Measurements from ENCODE around the gene SLC7A7.
A peak's percentile ranks its signal among the peaks of the same experiment; 100 is the strongest.
"Not testable (repeated sequence)": the region's sequence is repeated elsewhere in the genome, so short reads cannot be mapped to it uniquely, and the experiment has no call there.

The SLC7A7 gene

DNA sequence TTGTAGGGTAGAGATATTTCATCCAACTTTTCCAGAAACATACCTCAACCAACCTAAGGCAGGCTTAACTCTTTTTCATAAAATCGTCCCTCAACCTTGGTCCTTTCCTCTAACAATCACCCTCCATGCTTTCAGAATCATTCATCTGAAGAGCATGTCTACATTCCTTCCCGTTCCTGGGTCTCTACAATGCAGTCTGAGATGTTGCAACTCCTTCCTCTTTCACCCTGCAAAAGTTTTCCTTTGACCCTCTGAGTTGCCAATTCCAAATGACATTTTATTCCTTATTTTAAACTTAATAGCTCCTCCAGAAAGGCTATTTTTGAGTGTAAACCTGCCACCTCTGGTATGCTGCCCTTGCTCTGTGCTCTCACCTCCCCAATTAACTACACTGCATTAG, 16.7 kb downstream of the SLC7A7 start:
- no peaks in the 10 kb centered on the region for H3K36me3 ChIP-seq (ENCODE audit: control insufficient read depth, insufficient read depth, low read length)
- H3K4me3 ChIP-seq (ENCODE audit: low read depth, low read length) = no peak overlapping the region
- no peaks in the 10 kb centered on the region for H3K9me3 ChIP-seq (ENCODE audit: control insufficient read depth, insufficient read depth, low read length)
- no peaks in the 10 kb centered on the region for H3K27me3 ChIP-seq (ENCODE audit: control insufficient read depth, insufficient read depth, low read length)
- no peak overlapping the region for H3K9ac ChIP-seq (ENCODE audit: low read depth, low read length)
- peaks cover 13% of the 10 kb centered on the region for H3K4me1 ChIP-seq (ENCODE audit: control insufficient read depth, insufficient read depth, low read length)
- H3K27ac ChIP-seq (ENCODE audit: low read depth, low read length) = no peak overlapping the region

DNA sequence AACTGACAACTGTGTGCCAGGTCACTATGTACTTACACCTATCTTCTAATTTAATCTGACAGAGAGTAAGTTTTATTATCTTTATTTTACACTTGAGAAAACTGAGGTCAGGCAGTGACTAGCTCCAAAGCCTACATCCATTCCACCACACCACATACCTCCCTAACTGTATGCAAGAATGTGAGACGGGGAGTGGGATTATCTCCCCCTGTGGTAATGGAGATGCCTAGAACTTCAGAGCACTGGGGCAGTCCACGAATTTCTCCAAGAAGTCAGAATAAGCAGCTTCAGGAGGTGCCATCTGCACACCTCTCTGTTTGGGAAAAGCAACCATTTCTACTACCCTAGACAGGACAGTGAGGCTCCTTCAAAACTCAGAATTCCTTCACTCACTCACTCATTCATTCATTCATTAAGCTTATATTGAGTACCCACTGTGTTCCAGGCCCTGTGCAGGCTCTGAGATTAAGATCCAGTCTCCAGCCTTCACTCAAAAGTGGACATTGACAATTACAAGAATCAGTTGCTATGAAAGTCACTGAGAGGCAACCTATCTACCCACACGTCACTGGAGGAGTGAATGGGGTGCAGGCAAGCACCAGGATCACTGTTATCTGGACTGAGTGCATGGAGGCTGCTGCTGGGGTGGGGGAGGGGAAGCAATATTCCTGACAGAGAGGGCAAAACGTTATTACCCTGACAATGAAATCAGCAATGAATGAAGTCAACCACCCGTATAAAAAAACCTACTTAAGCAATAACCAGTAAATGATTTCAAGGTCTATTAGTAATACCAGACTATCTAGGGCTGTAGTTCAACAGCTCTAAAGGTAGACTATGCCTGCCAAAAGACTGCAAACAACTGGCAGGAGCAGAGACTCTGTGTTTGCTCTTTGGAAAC, 18.0 kb downstream of the SLC7A7 start:
- Histone ChIP-seq H3K4me3 (ENCODE audit: low read depth, low read length) (peak overlapping the region; percentile 21; the same call in 1 of the 2 replicates), H3K4me1 (ENCODE audit: control insufficient read depth, insufficient read depth, low read length) (peaks cover 13% of the 10 kb centered on the region), H3K9me3 (ENCODE audit: control insufficient read depth, insufficient read depth, low read length) (no peaks in the 10 kb centered on the region), H3K9ac (ENCODE audit: low read depth, low read length) (no peak overlapping the region), H3K27me3 (ENCODE audit: control insufficient read depth, insufficient read depth, low read length) (no peaks in the 10 kb centered on the region), H3K27ac (ENCODE audit: low read depth, low read length) (peak overlapping the region; percentile 8), H3K36me3 (ENCODE audit: control insufficient read depth, insufficient read depth, low read length) (no peaks in the 10 kb centered on the region)

DNA sequence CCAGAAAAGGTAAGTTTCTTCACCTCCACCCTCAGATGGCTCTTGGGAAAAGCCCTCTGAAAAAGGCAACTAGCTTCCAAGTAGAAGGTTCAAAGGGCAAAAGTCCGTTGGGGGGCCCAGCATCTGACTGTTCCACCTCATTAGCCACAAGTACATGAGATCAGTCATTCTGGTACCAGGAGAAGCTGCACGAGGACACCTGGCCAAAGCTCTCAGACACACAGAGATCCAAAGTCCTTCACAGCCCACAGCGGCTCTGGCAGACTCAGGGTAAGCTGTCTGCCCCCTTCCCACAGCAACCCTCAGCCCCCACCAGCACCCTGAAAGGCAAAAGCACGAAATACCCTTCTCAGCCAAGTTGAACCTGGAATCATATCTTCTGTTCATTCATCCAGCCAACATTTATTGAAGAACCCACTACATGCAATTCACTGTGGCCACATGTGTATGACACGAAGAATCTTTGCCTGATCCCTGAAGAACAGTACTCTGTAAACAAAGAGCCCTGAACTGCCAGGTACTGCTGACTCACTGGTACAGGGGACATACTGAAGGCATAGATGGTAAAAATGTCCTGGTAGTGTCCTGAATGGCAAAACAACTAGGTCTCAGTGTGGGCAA, 19.0 kb downstream of the SLC7A7 start:
- no peaks in the 10 kb centered on the region for H3K36me3 ChIP-seq (ENCODE audit: control insufficient read depth, insufficient read depth, low read length)
- no peaks in the 10 kb centered on the region for H3K9me3 ChIP-seq (ENCODE audit: control insufficient read depth, insufficient read depth, low read length)
- H3K9ac ChIP-seq (ENCODE audit: low read depth, low read length) = no peak overlapping the region
- peaks cover 13% of the 10 kb centered on the region for H3K4me1 ChIP-seq (ENCODE audit: control insufficient read depth, insufficient read depth, low read length)
- no peaks in the 10 kb centered on the region for H3K27me3 ChIP-seq (ENCODE audit: control insufficient read depth, insufficient read depth, low read length)
- no peak overlapping the region for H3K4me3 ChIP-seq (ENCODE audit: low read depth, low read length)
- peak overlapping the region; percentile 8 for H3K27ac ChIP-seq (ENCODE audit: low read depth, low read length)

DNA sequence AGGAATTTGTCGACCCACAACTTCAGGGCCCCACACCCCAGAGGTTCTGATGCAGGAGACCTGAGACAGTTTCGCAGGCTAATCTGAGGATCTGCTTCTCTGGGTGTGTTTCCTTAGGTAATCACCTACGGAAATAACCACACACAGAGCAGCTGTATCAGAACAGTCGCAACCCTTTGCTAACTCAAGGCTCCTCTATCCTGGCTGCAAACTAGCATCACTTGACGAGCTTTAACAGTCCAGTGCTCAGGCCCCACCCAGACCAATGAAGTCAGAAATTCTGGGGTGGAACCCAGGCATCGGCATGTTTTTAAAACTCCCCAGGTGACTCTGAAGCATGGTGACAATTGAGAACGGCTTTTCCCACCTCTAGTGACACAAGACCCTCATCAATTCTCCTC, 20.7 kb downstream of the SLC7A7 start:
- H3K4me1 ChIP-seq (ENCODE audit: control insufficient read depth, insufficient read depth, low read length) = peaks cover 13% of the 10 kb centered on the region
- H3K27ac ChIP-seq (ENCODE audit: low read depth, low read length) = no peak overlapping the region
- no peaks in the 10 kb centered on the region for H3K9me3 ChIP-seq (ENCODE audit: control insufficient read depth, insufficient read depth, low read length)
- H3K27me3 ChIP-seq (ENCODE audit: control insufficient read depth, insufficient read depth, low read length) = no peaks in the 10 kb centered on the region
- H3K9ac ChIP-seq (ENCODE audit: low read depth, low read length) = no peak overlapping the region
- H3K36me3 ChIP-seq (ENCODE audit: control insufficient read depth, insufficient read depth, low read length) = no peaks in the 10 kb centered on the region
- H3K4me3 ChIP-seq (ENCODE audit: low read depth, low read length) = no peak overlapping the region

DNA sequence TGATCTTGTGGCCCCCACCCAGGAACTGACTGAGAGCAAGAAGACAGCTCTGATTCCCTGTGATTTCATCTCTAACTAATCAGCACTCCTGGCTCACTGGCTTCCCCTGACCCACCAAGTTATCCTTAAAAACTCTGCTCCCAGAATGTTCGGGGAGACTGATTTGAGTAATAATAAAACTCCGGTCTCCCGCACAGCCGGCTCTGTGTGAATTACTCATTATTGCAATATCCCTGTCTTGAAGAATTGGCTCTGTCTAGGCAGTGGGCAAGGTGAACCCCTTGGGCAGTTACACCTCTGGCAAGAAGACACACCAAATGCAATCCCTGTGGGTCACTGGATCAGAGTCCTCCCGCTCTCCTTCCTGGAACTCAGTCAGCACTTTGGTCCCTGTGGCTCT, 21.3 kb downstream of the SLC7A7 start:
- Histone ChIP-seq H3K36me3 (ENCODE audit: control insufficient read depth, insufficient read depth, low read length) (no peaks in the 10 kb centered on the region), H3K4me3 (ENCODE audit: low read depth, low read length) (no peak overlapping the region), H3K27ac (ENCODE audit: low read depth, low read length) (no peak overlapping the region), H3K4me1 (ENCODE audit: control insufficient read depth, insufficient read depth, low read length) (peaks cover 13% of the 10 kb centered on the region), H3K9ac (ENCODE audit: low read depth, low read length) (no peak overlapping the region), H3K9me3 (ENCODE audit: control insufficient read depth, insufficient read depth, low read length) (no peaks in the 10 kb centered on the region), H3K27me3 (ENCODE audit: control insufficient read depth, insufficient read depth, low read length) (no peaks in the 10 kb centered on the region)

DNA sequence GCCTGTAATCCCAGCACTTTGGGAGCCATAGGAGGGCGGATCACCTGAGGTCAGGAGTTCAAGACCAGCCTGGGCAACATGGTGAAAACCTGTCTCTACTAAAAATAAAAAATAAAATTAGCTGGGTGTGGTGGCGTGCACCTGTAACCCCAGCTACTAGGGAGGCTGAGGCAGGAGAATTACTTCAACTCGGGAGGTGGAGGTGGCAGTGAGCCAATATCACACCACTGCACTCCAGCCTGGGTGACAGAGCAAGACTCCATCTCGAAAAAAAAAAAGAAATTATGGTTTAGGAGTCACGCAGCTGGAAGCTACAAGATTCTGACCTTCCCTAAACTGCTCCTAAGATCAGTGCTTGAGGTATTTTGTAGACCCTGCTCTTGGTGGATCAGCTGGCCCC, 21.7 kb downstream of the SLC7A7 start:
- not testable (repeated sequence) for H3K36me3 ChIP-seq (ENCODE audit: control insufficient read depth, insufficient read depth, low read length); H3K9ac ChIP-seq (ENCODE audit: low read depth, low read length); H3K9me3 ChIP-seq (ENCODE audit: control insufficient read depth, insufficient read depth, low read length); H3K27me3 ChIP-seq (ENCODE audit: control insufficient read depth, insufficient read depth, low read length); H3K27ac ChIP-seq (ENCODE audit: low read depth, low read length); H3K4me3 ChIP-seq (ENCODE audit: low read depth, low read length)
- peaks cover 13% of the 10 kb centered on the region for H3K4me1 ChIP-seq (ENCODE audit: control insufficient read depth, insufficient read depth, low read length)

DNA sequence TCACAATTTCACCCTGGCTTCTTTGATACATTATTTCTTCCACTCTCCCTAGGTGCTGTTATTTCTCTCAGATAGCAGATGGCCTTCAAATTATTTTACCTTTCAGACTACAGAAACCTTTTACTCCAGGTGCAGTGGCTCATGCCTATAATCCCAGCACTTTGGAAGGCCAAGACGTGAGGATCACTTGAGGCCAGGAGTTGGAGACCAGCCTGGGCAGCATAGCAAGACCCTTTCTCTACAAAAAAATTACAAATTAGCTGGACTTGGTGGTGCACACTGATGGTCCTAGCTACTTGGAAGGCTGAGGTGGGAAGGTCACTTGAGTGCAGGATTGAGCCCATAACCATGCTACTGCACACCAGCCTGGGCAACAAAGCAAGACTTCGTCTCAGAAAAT, 23.1 kb downstream of the SLC7A7 start:
- Histone ChIP-seq H3K9me3 (ENCODE audit: control insufficient read depth, insufficient read depth, low read length) (no peaks in the 10 kb centered on the region), H3K27ac (ENCODE audit: low read depth, low read length) (no peak overlapping the region), H3K9ac (ENCODE audit: low read depth, low read length) (no peak overlapping the region), H3K4me1 (ENCODE audit: control insufficient read depth, insufficient read depth, low read length) (peaks cover 10% of the 10 kb centered on the region), H3K4me3 (ENCODE audit: low read depth, low read length) (no peak overlapping the region), H3K27me3 (ENCODE audit: control insufficient read depth, insufficient read depth, low read length) (no peaks in the 10 kb centered on the region), H3K36me3 (ENCODE audit: control insufficient read depth, insufficient read depth, low read length) (no peaks in the 10 kb centered on the region)

DNA sequence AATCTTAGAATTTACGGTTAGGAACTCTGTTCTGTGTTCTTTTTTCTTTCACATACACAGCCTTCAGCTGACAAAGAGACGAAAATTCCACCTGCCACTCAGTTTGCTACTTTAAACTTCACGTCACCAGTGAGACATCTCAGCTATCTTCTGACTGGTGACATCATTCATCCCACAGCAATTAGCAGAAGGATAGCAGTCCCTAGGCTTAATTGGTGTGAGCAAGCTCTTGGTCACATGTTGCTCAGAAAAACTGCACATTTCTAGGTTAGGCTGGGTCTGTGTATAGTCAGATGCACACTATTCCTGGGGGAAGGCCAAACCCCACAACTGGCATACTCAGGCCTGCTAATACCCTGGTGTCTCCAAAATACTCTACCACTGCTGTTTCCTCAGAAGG, 23.9 kb downstream of the SLC7A7 start:
- no peaks in the 10 kb centered on the region for H3K9me3 ChIP-seq (ENCODE audit: control insufficient read depth, insufficient read depth, low read length)
- no peak overlapping the region for H3K27ac ChIP-seq (ENCODE audit: low read depth, low read length)
- no peaks in the 10 kb centered on the region for H3K36me3 ChIP-seq (ENCODE audit: control insufficient read depth, insufficient read depth, low read length)
- H3K9ac ChIP-seq (ENCODE audit: low read depth, low read length) = no peak overlapping the region
- H3K27me3 ChIP-seq (ENCODE audit: control insufficient read depth, insufficient read depth, low read length) = no peaks in the 10 kb centered on the region
- H3K4me3 ChIP-seq (ENCODE audit: low read depth, low read length) = no peak overlapping the region
- H3K4me1 ChIP-seq (ENCODE audit: control insufficient read depth, insufficient read depth, low read length) = peaks cover 1% of the 10 kb centered on the region; the same call in 1 of the 2 replicates

DNA sequence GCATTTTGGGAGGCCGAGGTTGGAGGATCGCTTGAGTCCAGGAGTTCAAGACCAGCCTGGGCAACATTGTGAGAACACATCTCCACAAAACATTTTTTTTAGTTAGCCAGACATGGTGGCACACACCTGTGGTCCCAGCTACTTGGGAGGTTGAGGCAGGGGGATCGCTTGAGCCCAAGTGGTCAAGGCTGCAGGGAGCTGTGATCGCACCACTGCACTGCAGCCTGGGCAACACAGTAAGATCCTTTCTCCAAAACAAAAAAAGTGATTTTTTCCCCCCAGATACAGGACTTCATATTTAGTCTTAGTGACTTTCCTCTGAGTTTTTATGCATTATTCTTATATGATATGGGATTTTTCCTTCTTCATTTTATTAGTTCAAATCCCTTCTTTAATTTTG, 28.6 kb downstream of the SLC7A7 start:
- Histone ChIP-seq H3K9ac (ENCODE audit: low read depth, low read length) (no peak overlapping the region), H3K27ac (ENCODE audit: low read depth, low read length) (no peak overlapping the region), H3K4me1 (ENCODE audit: control insufficient read depth, insufficient read depth, low read length) (no peaks in the 10 kb centered on the region), H3K4me3 (ENCODE audit: low read depth, low read length) (no peak overlapping the region), H3K36me3 (ENCODE audit: control insufficient read depth, insufficient read depth, low read length) (no peaks in the 10 kb centered on the region), H3K27me3 (ENCODE audit: control insufficient read depth, insufficient read depth, low read length) (no peaks in the 10 kb centered on the region), H3K9me3 (ENCODE audit: control insufficient read depth, insufficient read depth, low read length) (no peaks in the 10 kb centered on the region)

DNA sequence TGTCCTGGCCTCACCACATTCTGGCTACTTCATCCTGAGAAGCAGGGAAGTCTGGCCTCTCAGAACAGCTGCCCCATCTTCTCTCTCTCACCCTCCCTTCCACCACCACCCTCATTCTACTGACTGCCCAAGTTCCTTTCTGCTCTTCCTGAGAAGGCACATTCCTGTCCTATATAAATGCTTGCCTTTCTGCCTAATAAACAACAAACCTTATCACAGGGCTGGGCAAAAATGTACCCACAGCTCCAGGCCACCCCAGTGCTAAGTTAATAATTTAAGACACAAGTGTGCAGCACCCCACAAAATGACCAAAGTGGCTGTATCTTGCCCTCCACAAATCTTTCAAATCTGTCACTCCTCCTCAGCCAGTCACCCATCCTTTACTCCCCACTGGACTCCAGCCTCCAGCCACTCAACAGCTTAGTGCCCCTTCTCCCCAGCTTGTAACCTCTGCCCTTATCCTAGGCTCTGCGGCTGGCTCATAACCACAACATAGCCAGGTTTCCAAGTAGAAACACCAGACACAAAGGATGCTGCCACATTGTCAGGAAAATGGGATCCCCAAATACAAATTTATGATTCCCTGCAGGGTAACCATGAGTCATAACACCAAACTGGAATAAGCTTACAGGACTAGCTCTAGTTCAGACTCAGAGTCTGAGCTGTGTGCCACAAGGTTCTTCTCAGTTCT, 33.8 kb downstream of the SLC7A7 start:
- Histone ChIP-seq H3K9me3 (ENCODE audit: control insufficient read depth, insufficient read depth, low read length) (no peaks in the 10 kb centered on the region), H3K36me3 (ENCODE audit: control insufficient read depth, insufficient read depth, low read length) (no peaks in the 10 kb centered on the region), H3K27ac (ENCODE audit: low read depth, low read length) (no peak overlapping the region), H3K9ac (ENCODE audit: low read depth, low read length) (no peak overlapping the region), H3K4me1 (ENCODE audit: control insufficient read depth, insufficient read depth, low read length) (no peaks in the 10 kb centered on the region), H3K27me3 (ENCODE audit: control insufficient read depth, insufficient read depth, low read length) (no peaks in the 10 kb centered on the region), H3K4me3 (ENCODE audit: low read depth, low read length) (no peak overlapping the region)

DNA sequence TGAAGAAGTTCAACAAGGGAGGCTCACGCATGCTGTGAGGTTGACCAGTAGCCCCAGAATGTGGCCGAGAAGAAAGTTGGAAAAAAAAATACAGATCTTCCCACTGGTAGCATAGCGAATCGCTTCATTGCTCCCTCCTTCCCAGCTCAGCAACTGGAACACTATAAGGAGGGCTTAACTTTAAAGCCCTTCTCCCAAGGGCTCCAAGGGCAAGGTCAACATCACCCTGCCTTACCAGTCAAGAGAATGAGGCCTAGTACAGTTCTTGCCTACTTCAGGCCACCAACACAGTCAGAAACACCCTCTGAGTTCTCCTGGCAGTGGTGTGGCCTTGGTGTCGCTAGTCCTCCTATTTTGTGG, 34.3 kb downstream of the SLC7A7 start:
- H3K9ac ChIP-seq (ENCODE audit: low read depth, low read length) = no peak overlapping the region
- no peak overlapping the region for H3K27ac ChIP-seq (ENCODE audit: low read depth, low read length)
- no peaks in the 10 kb centered on the region for H3K9me3 ChIP-seq (ENCODE audit: control insufficient read depth, insufficient read depth, low read length)

More for the DNA sequence above, 34.3 kb downstream of the SLC7A7 start:
- H3K36me3 ChIP-seq (ENCODE audit: control insufficient read depth, insufficient read depth, low read length) = no peaks in the 10 kb centered on the region
- no peaks in the 10 kb centered on the region for H3K4me1 ChIP-seq (ENCODE audit: control insufficient read depth, insufficient read depth, low read length)
- H3K4me3 ChIP-seq (ENCODE audit: low read depth, low read length) = no peak overlapping the region
- no peaks in the 10 kb centered on the region for H3K27me3 ChIP-seq (ENCODE audit: control insufficient read depth, insufficient read depth, low read length)
